ENCODE data around the gene EVI5L.

The EVI5L gene

DNA sequence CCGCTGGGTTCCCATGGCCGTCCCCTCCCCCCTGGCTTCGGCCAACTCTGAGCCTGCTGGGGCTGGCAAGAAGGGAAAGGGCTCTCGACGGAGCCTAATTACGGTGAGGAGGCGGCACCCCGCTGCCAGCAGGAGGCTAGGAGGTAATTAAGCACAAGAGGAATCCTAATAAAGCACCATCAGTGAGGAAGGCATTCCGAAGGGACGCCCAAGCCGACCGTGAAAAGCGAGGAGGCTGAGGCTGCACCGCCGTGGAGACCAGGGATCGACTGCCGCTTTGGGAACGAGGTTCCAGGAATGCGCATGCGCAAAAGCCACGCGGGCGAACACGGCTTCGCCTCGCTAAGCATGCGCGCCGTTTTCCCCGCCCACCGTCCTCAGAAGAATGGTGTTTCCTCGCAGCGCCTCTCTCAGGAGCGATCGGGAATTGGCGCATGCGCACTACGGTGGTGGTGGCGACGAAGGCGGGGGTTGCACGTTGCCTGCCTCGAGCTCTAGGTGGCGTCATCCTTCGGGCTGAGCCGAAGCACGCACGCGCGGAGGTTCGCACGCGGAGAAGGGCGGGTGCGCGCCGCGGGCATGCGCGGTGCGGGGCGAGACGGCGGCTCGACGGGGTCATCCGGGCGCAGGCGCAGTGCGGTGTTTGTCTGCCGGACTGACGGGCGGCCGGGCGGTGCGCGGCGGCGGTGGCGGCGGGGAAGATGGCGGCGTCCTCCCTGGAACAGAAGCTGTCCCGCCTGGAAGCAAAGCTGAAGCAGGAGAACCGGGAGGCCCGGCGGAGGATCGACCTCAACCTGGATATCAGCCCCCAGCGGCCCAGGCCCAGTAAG is 73.4 kb downstream of the EVI5L start, which contains the start of gene MAP2K7:
TSS of gene MAP2K7 (plus strand) at position 634 of the 830 bp plus-strand sequence. CDS start at position 702, 68 bp downstream.
- DNase-seq, result peak; percentile 100

DNA sequence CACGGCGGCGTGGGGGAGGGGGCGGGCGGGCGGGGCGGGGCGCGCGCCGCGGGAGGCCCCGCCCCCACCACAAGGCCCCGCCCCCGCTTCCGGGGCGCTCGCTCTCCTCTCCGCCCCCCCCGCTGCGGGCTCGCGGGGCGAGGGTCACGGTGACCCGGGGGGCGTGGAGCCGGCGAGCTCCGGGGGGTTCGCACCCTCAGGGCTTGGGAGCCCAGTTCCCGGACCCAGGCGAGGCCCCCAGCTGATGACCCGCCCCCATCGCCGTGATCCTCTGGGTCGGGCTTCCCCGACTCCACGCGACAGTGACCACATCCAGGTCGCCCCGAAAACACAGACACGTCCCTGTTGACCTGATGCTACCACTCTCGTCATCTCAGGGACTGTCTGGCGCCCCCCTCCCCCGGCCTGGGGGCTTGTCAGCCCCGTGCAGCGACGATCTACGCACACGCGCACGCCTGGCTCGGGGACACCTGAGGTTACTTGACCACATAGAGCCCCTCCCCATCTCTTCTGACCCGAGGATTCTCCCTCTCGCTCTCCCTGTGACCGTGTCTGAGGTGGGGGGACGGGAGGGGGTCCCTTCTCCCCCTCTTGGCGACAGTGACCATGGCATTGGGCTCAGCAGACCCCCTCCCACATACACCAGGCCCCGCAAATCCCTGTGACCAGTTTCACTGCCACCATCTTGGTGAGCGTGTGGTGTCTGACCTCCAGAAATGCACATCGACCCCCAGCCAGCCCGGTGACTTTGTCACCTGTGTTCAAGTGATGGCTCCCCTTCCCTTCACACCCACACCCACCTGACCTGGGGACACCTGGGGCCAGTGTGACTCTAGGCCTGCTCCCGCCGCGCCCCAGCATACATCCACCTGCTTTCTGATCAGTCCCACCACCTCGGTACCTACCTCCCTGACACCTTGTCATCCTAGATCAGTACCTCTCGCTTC is 74.3 kb downstream of the EVI5L start:
- no peak for DNase-seq

DNA sequence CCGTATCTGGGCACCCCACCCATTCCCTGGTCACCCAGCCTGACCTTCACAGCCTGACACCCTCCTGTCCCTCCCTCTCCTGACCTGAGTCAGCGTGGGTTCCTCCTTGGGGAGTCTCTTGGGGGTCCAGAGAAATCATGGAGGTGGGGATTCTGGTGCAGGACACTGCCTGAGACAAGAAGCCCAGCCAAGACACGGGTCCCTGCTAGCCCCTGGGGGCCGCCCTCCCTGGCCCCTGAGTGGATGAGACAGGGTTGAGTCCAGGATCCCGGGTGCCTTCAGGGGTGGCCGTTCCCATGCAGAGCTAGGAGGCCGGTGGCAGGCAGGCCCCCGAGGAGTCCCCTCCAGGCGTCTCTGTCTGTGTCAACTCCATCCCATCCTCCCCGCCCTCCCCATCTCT is 75.2 kb downstream of the EVI5L start:
- DNase-seq, result no peak

DNA sequence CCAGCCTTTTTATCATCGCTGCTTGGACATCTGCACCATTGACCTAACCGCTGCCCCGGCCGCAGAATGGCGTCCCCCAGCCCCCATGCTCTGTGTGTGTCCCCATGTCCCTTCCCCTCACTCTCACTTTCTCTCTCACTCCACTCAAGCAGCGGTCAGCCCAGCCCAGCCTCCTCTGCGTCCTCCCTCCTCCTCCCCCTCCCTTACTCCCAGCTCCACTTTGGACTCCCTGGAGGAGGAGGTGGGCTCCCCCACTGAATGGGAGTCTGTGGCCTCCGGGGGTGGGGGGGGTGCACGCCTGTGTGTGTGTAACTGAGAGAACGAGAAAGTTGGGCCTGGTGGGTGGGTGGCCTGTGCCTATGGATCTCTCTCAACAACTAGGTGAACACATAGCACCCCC is 75.8 kb downstream of the EVI5L start:
- no peak for DNase-seq

DNA sequence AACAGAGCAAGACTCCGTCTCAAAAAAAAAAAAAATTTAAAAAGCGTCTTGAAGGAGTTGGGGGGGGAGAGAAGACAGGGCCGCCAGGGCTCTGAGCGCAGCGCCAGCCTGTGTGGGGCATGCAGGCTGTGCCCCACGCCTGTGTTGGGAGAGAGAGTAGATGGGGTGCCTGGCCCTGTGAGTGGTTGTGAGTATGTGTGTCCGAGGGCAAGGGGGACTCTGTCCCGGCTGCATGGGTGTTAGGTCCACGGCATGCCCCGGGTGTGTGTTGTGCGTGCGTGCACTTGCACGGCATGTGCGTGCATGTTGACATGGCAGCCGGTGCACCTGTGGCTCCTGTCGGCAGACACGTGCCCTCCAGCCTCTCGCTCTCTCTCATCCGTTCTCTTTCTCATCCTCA is 77.1 kb downstream of the EVI5L start:
- no peak for DNase-seq

DNA sequence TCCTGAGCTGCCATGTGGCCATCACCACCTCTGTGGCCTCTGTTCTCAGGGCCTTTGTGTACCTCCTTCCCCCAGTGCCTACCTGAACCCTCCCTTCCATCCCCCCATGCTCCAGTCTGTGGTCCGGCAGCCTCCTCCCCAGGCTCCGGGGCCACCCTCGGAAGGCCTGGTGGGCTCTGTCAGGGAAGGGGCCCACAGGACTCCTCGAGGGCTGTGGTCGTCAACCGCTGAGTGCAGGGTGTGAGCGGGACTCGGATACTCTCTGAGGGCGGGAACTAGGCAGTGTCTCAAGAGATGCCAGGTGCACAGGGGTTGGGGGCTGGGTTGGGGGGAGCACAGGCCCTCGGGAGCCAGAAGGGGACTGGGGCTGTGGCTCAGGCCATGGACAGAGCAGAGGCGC is 77.5 kb downstream of the EVI5L start:
- no peak for DNase-seq

DNA sequence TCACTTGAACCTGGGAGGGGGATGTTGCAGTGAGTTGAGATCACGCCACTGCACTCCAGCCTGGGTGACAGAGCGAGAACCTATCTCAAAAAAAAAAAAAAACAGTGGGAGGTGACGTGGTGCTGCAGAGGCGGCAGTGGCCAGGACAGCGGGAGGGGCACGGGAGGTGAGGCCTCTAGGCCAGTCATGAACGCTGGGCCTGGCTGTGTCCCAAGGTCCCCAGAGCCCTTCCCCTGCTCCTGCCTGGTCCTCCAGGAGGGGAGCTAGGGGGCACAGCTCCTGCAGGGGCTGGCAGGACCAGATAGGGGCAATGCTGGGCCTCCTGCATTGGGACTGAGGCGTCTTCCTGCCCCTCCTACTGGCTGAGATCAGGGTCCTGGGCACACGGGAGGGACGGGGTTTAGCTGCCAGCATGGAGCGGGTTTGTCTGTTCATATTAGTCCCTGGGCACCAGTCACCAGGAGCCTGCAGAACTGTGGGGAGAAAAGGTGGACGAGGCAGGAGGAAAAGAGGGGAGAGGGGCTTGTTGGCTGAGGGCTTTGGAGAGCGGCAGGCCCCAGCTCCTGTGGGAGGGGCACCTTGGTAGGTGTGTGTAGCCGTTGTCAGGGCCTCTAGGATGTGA is 78.2 kb downstream of the EVI5L start:
- no peak for DNase-seq

DNA sequence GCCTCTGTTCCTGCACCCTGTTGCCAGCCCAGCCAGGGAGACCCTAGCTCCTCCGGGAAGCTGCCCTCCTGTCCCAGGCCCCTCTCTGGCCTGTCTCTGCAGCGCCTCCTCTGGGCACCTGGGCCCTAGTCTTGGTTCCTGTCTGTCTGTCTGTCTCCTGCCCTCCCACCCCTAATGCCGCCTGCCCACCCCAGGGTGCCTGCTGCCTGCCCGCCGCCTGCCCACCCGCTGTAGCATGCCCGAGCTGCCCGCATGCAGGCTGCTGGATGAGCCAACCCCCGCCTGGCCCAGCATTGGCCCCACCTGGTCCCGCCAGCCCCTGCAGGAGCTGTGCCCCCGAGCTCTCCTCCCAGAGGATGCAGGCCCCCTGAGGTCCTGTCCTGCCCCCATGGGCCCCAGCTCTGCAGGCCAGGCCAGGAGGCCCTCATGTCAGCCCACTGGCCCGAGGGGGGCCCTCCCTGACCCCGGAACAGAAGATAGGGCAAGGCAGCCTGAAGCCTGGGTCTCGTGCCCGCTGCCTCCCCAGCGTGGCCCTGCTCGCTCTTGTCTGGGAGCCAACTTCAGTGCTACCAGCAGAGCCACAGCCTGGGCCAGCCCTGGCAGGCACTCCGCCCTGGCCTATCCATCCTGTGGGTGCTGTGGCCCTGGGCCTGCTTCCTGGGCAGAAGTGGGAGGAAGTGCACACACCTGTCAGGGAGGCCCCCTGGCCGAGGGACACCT is 78.9 kb downstream of the EVI5L start:
- no peak for DNase-seq

DNA sequence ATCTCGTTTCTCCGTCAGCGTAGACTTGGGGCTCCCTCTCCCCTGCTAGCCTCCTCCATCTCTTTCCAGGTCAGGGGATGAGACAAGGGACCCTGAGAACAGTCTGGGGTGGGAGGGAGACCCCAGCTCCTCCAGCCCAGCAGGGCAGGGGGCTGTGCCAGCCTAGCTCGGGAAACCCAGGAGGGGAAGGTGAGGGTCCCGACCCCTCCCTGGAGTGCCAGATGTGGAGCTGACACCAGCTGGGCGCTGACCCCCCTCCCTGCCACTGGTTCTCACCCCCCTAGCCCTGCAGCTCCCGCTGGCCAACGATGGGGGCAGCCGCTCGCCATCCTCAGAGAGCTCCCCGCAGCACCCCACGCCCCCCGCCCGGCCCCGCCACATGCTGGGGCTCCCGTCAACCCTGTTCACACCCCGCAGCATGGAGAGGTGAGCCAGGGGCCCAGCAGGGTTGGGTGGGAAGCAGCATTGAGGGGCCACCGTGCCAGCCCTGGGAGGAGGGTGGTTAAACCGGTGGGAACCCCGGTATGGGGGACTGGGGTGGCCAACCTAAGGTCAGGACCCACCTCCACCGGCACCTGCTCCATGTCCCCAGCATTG is 79.6 kb downstream of the EVI5L start:
- DNase-seq, result no peak

DNA sequence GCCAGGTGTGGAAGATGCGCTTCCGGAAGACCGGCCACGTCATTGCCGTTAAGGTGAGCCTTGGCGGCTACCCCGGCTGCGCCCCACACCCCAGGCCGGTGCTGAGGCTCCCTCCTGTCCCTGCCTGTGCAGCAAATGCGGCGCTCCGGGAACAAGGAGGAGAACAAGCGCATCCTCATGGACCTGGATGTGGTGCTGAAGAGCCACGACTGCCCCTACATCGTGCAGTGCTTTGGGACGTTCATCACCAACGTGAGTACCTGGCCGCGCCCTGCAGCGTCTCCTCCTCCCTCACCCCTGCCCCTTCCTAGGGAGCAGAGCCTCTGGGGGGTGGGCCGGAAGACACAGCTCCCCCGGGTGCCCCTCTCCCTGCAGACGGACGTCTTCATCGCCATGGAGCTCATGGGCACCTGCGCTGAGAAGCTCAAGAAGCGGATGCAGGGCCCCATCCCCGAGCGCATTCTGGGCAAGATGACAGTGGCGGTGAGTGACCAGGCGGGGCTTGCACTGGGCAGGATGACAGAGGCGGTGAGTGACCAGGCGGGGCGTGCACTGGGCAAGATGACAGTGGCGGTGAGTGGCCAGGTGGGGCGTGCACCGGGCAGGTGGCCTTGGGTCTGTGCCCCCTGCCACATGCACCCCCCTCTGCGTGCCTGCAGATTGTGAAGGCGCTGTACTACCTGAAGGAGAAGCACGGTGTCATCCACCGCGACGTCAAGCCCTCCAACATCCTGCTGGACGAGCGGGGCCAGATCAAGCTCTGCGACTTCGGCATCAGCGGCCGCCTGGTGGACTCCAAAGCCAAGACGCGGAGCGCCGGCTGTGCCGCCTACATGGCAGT is 80.5 kb downstream of the EVI5L start:
- DNase-seq, result no peak

DNA sequence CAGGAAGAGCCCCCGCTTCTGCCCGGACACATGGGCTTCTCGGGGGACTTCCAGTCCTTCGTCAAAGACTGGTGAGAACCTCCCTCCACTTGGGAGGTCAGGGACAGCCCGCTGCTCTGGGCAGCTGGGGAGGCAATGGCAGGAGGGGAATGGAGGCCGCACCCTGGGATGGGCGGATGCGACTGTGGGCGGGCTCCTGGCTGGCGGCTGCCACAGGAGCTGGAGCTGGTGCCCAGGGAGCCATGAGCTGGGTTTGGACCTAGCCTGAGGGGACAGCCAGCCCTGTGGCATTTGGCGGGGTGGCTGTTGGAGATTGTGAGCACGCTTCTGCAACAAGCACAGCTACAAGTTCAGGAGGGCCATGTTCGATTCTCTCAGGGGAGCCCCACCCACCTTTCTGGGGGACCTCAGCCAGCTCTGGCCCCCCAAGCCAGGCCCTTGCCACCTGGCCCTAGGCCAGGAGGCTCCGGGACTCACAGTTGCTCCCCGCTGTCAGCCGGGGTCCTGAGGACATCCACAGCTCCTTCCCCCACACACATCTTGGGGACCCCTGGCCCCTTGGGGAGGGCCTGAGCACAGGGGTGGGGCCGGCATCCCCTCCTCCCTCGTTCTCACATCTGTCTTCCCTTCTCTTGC is 81.6 kb downstream of the EVI5L start:
- no peak for DNase-seq

DNA sequence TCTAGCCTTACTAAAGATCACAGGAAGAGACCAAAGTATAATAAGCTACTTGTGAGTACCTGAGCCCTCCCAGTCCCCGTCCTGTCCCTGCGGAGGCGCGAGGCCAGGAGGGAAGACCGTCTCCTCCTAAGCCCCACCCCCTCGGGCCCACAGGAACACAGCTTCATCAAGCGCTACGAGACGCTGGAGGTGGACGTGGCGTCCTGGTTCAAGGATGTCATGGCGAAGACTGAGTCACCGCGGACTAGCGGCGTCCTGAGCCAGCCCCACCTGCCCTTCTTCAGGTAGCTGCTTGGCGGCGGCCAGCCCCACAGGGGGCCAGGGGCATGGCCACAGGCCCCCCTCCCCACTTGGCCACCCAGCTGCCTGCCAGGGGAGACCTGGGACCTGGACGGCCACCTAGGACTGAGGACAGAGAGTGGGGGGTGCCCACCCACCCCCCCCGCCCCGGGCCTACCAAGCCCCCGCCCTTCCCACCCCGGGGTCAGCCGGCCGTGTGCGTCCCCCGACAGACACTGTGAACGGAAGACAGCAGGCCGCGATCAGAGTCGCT is 82.2 kb downstream of the EVI5L start:
- no peak for DNase-seq

DNA sequence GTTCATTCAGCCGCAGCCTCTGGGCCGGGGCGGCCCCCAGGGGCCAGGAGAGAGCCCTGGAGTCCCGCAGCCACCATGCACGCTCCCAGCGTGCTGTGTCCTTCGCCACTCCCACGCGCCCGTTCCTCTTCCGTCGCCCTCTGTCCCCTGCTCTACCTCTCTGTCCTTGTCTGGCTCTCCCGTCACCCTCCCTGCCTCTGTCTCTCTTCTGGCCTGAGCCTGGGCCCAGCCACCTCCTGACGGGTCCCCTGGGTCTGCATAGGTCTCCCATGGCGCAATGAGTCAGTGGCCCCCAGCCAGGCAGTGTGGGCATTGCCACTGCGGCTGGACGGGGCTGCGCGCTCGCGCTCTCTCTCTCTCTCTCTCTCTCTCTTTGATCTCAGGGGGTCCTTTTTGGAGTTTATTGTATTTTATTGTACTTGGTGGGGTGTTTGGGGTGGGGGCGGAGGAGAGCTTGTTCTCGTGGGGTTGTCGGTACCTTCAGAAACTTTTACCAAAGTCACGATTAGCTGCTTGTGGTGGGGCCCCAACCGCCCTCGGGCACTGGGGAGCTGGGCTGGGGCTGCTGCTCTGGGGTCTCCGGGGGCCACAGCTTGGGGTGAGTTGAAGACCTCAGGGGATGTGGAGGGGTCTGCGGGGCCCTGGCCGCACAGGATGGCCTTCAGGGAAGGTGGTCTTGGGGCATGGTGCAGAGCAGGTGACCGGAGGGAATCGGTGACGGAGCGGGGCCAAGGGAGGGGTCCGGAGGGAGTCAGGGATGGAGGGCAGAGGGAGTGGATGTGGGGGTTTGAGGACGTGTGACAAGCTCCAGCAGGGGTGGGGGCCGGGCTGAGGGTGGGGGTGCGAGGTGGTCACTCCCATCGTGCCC is 82.9 kb downstream of the EVI5L start:
- DNase-seq, result no peak

DNA sequence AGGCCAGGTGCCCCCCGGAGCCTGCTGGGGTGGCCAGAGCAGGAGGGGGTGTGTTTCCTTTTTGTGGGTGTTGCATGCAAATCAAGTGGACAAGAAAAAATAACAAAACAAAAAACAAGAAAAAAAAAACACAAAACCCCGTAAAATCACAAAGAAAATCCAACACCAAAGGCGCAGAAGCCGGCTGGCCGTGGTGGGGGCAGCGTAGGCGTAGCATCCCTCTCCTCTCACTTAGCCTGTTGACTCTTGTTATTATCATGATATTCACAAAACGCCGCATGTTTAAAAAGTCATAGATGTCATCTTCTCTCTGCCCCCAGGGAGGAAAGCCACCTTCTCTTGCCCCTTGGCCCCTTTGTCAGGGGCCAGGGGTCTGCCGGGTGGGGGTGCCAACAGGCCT is 83.6 kb downstream of the EVI5L start:
- no peak for DNase-seq

DNA sequence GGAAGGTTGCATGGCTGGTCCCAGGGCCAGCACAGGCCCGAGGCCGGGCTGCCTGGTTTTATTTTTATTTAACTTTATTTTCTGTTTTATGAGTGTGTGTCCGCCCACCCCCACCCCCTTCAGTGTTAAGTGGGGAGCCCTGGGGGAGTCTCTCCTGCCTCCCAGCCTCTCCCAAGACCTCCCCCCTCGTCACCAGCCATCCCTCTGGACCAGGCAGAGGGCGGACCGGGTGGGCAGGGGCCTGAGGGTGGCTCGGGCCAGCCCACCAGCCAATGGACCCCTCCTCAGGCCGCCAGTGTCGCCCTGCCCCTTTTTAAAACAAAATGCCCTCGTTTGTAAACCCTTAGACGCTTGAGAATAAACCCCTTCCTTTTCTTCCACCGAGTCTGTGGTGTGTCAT is 84.1 kb downstream of the EVI5L start:
- no peak for DNase-seq
